WTC11 (cell line): ENCODE measurements around the gene KRI1. TPM values are rescaled to one million over a fixed set of nuclear protein-coding genes. Genes with fewer than 3 reads are reported as not detected.

ENCODE experiments used
- ATAC-seq: fragments of 200-7000 bp; cut with Tn5 transposase; 2 replicates; pipeline ENCODE4 v1.10.0; 2021; ENCODE audit warnings: mild to moderate bottlenecking, moderate library complexity
- CTCF ChIA-PET: fragments of 300-600 bp; sonication (Branson Sonifier 250); formaldehyde crosslinking; loops from one replicate; lab custom pipeline; 2021; ENCODE audit warnings: antibody characterized with exemption; lab: Charles Lee
- POLR2A ChIA-PET: fragments of 350-600 bp; sonication (Branson Sonifier 250); formaldehyde crosslinking; loops from one replicate; lab custom pipeline; 2021; ENCODE audit warnings: antibody characterized with exemption; lab: Charles Lee
- DNase-seq: peaks from one replicate; pipeline ENCODE4 v3.0.0; 2021; ENCODE audit warnings: low spot score
- H3K27ac Mint-ChIP-seq: 2 replicates; pipeline ENCODE4 v1.8.0; 2021; ENCODE audit warnings: mixed read lengths
- H3K27me3 Mint-ChIP-seq: 2 replicates; pipeline ENCODE4 v1.8.0; 2021; ENCODE audit warnings: low read depth, mild to moderate bottlenecking, moderate library complexity, mixed read lengths
- H3K36me3 Mint-ChIP-seq: 2 replicates; pipeline ENCODE4 v1.8.0; 2021; ENCODE audit warnings: mixed read lengths
- H3K4me1 Mint-ChIP-seq: 2 replicates; pipeline ENCODE4 v1.8.0; 2022; ENCODE audit warnings: mixed read lengths
- H3K4me3 Mint-ChIP-seq: 2 replicates; pipeline ENCODE4 v1.8.0; 2021; ENCODE audit warnings: mild to moderate bottlenecking, moderate library complexity, mixed read lengths
- H3K9me3 Mint-ChIP-seq: 2 replicates; pipeline ENCODE4 v1.8.0; 2021; ENCODE audit warnings: mixed read lengths
- ARID4B ChIP-seq: sonication (generic); formaldehyde crosslinking; IDR thresholded peaks from 2 replicates; pipeline ENCODE4 v1.8.0; 2023; ENCODE audit warnings: missing genetic modification reagents, mild to moderate bottlenecking, borderline replicate concordance
- ATF1 ChIP-seq: sonication (generic); formaldehyde crosslinking; IDR thresholded peaks from 2 replicates; pipeline ENCODE4 v1.8.1; 2023; ENCODE audit warnings: mild to moderate bottlenecking, moderate library complexity, missing genetic modification reagents
- CDX4 ChIP-seq: fragments of 250-450 bp; sonication (Bioruptor Pico); IDR thresholded peaks from 2 replicates; pipeline ENCODE4 v1.9.0; 2021; ENCODE audit warnings: moderate library complexity, mild to moderate bottlenecking, inconsistent platforms, borderline replicate concordance
- FOXJ3 ChIP-seq: sonication (generic); formaldehyde crosslinking; IDR thresholded peaks from 2 replicates; pipeline ENCODE4 v1.9.0; 2021; ENCODE audit warnings: missing genetic modification reagents, mild to moderate bottlenecking, borderline replicate concordance
- KAT7 ChIP-seq: sonication (generic); formaldehyde crosslinking; IDR thresholded peaks from 2 replicates; pipeline ENCODE4 v1.8.1; 2023; ENCODE audit warnings: missing genetic modification reagents, mild to moderate bottlenecking, borderline replicate concordance
- MYBL2 ChIP-seq: sonication (generic); formaldehyde crosslinking; IDR thresholded peaks from 2 replicates; pipeline ENCODE4 v1.8.1; 2023; ENCODE audit warnings: mild to moderate bottlenecking, moderate library complexity, missing genetic modification reagents
- SOX15 ChIP-seq: fragments of 250-450 bp; sonication (Bioruptor Pico); IDR thresholded peaks from 2 replicates; pipeline ENCODE4 v1.9.0; 2021; ENCODE audit warnings: mild to moderate bottlenecking
- SP1 ChIP-seq: sonication (generic); formaldehyde crosslinking; conservative IDR thresholded peaks from 2 replicates; pipeline ENCODE4 v1.8.1; 2022; ENCODE audit warnings: missing genetic modification reagents
- TCF7 ChIP-seq: sonication (generic); formaldehyde crosslinking; IDR thresholded peaks from 2 replicates; pipeline ENCODE4 v1.8.0; 2022; ENCODE audit warnings: mild to moderate bottlenecking, low read depth, missing genetic modification reagents, moderate library complexity
- ZNF232 ChIP-seq: sonication (generic); formaldehyde crosslinking; IDR thresholded peaks from 2 replicates; pipeline ENCODE4 v1.8.0; 2022; ENCODE audit warnings: mild to moderate bottlenecking, missing genetic modification reagents
- ZNF317 ChIP-seq: sonication (generic); formaldehyde crosslinking; IDR thresholded peaks from 2 replicates; pipeline ENCODE4 v1.8.1; 2023; ENCODE audit warnings: low read depth, mild to moderate bottlenecking, moderate library complexity, missing genetic modification reagents, borderline replicate concordance
- ZNF425 ChIP-seq: fragments of 250-450 bp; sonication (Bioruptor Pico); conservative IDR thresholded peaks from 2 replicates; pipeline ENCODE4 v1.9.0; 2021; ENCODE audit warnings: mild to moderate bottlenecking
- ZSCAN18 ChIP-seq: fragments of 250-450 bp; sonication (Bioruptor Pico); IDR thresholded peaks from 2 replicates; pipeline ENCODE4 v2.1.2; 2022; ENCODE audit warnings: mild to moderate bottlenecking, moderate library complexity
- total RNA-seq: library from RNA; stranded (reverse); gene quantifications from 3 replicates; pipeline ENCODE4 v1.2.3, GENCODE V29; 2021
- TF ChIP-seq, protein P1 (sequence below): sonication (generic); formaldehyde crosslinking; IDR thresholded peaks from 2 replicates; pipeline ENCODE4 v1.8.1; 2023; ENCODE audit warnings: mild to moderate bottlenecking, missing genetic modification reagents, borderline replicate concordance

KRI1 gene
- total RNA-seq, 1 experiment from 2014 or later, result 43.6 TPM

GRCh38 chr19:10582091-10582490 is 16.3 kb upstream of the KRI1 start:
- ATAC-seq, result no peak
- peaks cover 48% of the 10 kb centered on the region for H3K36me3 Mint-ChIP-seq
- CTCF ChIA-PET, result interaction anchor here (0.6 to 4.5 kb wide), 23 partner anchors 8 to 254 kb away, joined by 3 to 276 read pairs (median 7); partner anchors contain the start of genes QTRT1, SLC44A2 and TMED1

More at GRCh38 chr19:10582091-10582490, 16.3 kb upstream of the KRI1 start:
- Mint-ChIP-seq H3K4me3 (no peak overlapping the region), H3K9me3 (no peaks in the 10 kb centered on the region), H3K27ac (no peak overlapping the region), H3K4me1 (peaks cover 8% of the 10 kb centered on the region), H3K27me3 (no peaks in the 10 kb centered on the region)
- POLR2A ChIA-PET, result interaction anchor here (1.1 kb wide), 1 partner anchor 20 kb away, joined by 3 read pairs; no protein-coding TSS in a partner anchor
- no peak for DNase-seq
- no peak for TF ChIP-seq SP1 (CRISPR knock-in tag)
- no peak for TF ChIP-seq CDX4 (CRISPR knock-in tag)
- no peak for TF ChIP-seq ATF1 (CRISPR knock-in tag)
- no peak for TF ChIP-seq FOXJ3 (CRISPR knock-in tag)
- no peak for TF ChIP-seq ZNF232 (CRISPR knock-in tag)
- no peak for TF ChIP-seq SOX15 (CRISPR knock-in tag)
- no peak for TF ChIP-seq ARID4B (CRISPR knock-in tag)
- no peak for TF ChIP-seq ZSCAN18
- TF ChIP-seq MYBL2 (CRISPR knock-in tag), result no peak
- TF ChIP-seq TCF7 (CRISPR knock-in tag), result no peak
- no peak for TF ChIP-seq KAT7
- TF ChIP-seq, protein P1, sequence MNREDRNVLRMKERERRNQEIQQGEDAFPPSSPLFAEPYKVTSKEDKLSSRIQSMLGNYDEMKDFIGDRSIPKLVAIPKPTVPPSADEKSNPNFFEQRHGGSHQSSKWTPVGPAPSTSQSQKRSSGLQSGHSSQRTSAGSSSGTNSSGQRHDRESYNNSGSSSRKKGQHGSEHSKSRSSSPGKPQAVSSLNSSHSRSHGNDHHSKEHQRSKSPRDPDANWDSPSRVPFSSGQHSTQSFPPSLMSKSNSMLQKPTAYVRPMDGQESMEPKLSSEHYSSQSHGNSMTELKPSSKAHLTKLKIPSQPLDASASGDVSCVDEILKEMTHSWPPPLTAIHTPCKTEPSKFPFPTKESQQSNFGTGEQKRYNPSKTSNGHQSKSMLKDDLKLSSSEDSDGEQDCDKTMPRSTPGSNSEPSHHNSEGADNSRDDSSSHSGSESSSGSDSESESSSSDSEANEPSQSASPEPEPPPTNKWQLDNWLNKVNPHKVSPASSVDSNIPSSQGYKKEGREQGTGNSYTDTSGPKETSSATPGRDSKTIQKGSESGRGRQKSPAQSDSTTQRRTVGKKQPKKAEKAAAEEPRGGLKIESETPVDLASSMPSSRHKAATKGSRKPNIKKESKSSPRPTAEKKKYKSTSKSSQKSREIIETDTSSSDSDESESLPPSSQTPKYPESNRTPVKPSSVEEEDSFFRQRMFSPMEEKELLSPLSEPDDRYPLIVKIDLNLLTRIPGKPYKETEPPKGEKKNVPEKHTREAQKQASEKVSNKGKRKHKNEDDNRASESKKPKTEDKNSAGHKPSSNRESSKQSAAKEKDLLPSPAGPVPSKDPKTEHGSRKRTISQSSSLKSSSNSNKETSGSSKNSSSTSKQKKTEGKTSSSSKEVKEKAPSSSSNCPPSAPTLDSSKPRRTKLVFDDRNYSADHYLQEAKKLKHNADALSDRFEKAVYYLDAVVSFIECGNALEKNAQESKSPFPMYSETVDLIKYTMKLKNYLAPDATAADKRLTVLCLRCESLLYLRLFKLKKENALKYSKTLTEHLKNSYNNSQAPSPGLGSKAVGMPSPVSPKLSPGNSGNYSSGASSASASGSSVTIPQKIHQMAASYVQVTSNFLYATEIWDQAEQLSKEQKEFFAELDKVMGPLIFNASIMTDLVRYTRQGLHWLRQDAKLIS (CRISPR knock-in tag), result no peak
- TF ChIP-seq ZNF317 (CRISPR knock-in tag), result no peak
- no peak for TF ChIP-seq ZNF425
- TF ChIP-seq, all 79 proteins: peak for 0
